ENCODE data around the gene GARRE1.

DNA sequence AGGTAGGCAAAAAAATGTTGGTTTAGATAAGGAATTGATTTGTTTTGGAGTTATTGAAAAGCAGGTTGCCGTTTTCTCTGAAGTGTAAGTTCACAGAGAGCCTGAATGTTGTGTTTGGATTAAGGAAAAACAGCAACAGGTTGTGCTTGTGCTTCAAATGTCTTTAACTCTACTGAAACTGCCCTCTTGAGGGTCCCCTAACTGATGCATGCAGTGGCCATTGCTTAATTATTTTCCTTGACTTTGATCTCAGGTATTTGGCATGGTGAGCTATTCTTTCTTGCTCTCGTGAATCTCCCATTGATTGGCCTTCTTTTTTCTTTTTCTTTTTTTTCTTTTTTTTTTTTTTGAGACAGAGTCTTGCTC is 3.2 kb downstream of the GARRE1 start:
- no peak for TF ChIP-seq CTCF (conservative IDR thresholded peaks at IDR 0.05; ENCODE audit: low read depth, low read length)
- TF ChIP-seq MAFK (IDR thresholded peaks at IDR 0.05; ENCODE audit: low read depth, low read length), result no peak
- TF ChIP-seq POLR2A (IDR thresholded peaks at IDR 0.05; ENCODE audit: low read depth, low read length), result no peak
- no peak for TF ChIP-seq MXI1 (IDR thresholded peaks at IDR 0.05; ENCODE audit: borderline replicate concordance, low read depth, low read length)
- no peak for TF ChIP-seq CEBPB (IDR thresholded peaks at IDR 0.05; ENCODE audit: low read depth, low read length)
- TF ChIP-seq SMC3 (IDR thresholded peaks at IDR 0.05; ENCODE audit: low read depth, low read length), result no peak
- no peak for TF ChIP-seq RAD21 (IDR thresholded peaks at IDR 0.05; ENCODE audit: low read length)

Measured in IMR-90 (cell line).